Measurements from ENCODE around the gene EARS2. TPM values are rescaled to one million over a fixed set of nuclear protein-coding genes. Genes with fewer than 3 reads are reported as not detected.

EARS2 gene
- 47.9 to 55.9 TPM (median 53.5 TPM) in 3 replicates for total RNA-seq (2021)
- Bru-seq, nascent RNA: percentile 70 among the genes with signal in this experiment
- long read RNA-seq, experiment 1, transcript EARS2-201 (9 exons, 3,961 nt): major isoform, 170 of 221 reads
- long read RNA-seq, experiment 1, transcript EARS2-207 (10 exons, 3,840 nt): minor isoform, 5 of 221 reads
- long read RNA-seq, experiment 1, partial matches to known transcripts: 22 of 221 reads
- long read RNA-seq, experiment 1, other reads (novel, unspliced or antisense): 23 of 221 reads
- long read RNA-seq, experiment 2, transcript EARS2-212 (1 exons, 599 nt): minor isoform, 12 of 77 reads
- long read RNA-seq, experiment 2, transcript EARS2-201 (9 exons, 3,961 nt): major isoform, 29 of 77 reads
- long read RNA-seq, experiment 2, partial matches to known transcripts: 16 of 77 reads
- long read RNA-seq, experiment 2, other reads (novel, unspliced or antisense): 19 of 77 reads
- long read RNA-seq, experiment 3, transcript EARS2-201 (9 exons, 3,961 nt): major isoform, 7 of 11 reads
- long read RNA-seq, experiment 3, partial matches to known transcripts: 1 of 11 reads
- long read RNA-seq, experiment 3, other reads (novel, unspliced or antisense): 2 of 11 reads

DNA sequence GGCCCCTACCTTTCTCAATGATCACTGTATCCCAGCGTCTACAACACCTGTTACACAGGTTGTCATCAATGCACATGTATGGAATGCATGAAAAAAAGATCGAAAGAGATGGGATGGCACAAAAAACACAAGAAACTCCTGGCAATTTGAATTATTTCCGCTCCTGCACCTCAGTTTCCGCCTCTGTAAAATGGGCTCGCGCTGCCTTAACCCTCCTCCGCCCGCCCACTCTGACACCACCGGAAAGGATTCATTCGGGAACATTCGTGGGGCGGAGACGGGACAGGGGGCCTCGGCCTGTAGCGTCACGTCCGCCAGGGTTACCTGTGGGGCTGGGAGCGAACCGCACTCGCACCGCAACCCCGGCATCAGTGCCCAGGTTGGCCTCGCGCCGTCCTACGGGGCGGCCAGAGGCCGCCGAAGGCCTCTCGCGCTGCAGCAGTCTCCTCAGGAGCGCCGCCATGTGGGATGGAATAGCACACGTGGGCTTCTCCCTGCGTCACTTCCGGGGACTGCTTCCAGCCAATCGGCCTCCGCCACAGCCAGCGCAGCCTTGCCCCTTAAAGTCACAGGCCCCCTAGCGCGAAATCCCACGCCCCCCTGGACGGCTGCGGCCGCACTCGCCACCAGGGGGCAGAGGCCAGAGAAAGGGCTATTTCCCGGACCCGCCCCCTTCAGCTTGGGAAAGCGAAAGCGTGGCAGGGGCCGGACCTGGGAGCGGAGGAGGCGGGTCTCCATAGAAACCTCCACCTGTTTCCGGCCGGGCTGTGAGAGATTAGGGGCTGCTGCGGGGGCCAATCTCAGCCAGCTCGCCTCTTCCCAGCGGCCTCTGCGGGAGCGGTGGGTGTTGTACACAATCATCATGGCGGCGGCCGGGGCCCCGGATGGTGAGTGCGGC is at the start of gene EARS2, which contains the start of gene UBFD1:
Gene EARS2, minus strand, starts transcription at position 470 of the 898 bp plus-strand sequence. Its CDS starts 7 bp downstream, at position 463.
Gene UBFD1, plus strand, starts transcription at position 847 of the 898 bp plus-strand sequence. Its CDS starts 16 bp downstream, at position 863.
- POLR2A ChIA-PET: interaction anchor here (0.6 to 1.8 kb wide), 5 partner anchors 39 to 104 kb away, joined by 3 to 7 read pairs (median 4); partner anchors contain the start of genes COG7, DCTN5, GGA2 and NDUFAB1
- TF ChIP-seq SP1 (CRISPR knock-in tag; conservative IDR thresholded peaks at IDR 0.05) (peak; percentile 93), ZBTB21 (CRISPR knock-in tag; IDR thresholded peaks at IDR 0.05; ENCODE audit: borderline replicate concordance) (no peak), GABPB1 (CRISPR knock-in tag; IDR thresholded peaks at IDR 0.05) (peak; percentile 91), TCF7 (CRISPR knock-in tag; IDR thresholded peaks at IDR 0.05; ENCODE audit: low read depth) (0 out of 2 replicates have a peak, but pooled peaks have one; percentile 35), IRF2 (CRISPR knock-in tag; IDR thresholded peaks at IDR 0.05; ENCODE audit: borderline replicate concordance, low read depth) (no peak), SMAD3 (CRISPR knock-in tag; IDR thresholded peaks at IDR 0.05; ENCODE audit: borderline replicate concordance) (no peak), RELA (CRISPR knock-in tag; IDR thresholded peaks at IDR 0.05; ENCODE audit: borderline replicate concordance) (no peak), JAZF1 (CRISPR knock-in tag; IDR thresholded peaks at IDR 0.05) (no peak), ZNF423 (CRISPR knock-in tag; IDR thresholded peaks at IDR 0.05) (peak; percentile 100), ETV6 (CRISPR knock-in tag; IDR thresholded peaks at IDR 0.05) (peak; percentile 94), ATF1 (CRISPR knock-in tag; IDR thresholded peaks at IDR 0.05) (no peak), NR2C2 (CRISPR knock-in tag; IDR thresholded peaks at IDR 0.05) (0 out of 2 replicates have a peak, but pooled peaks have one; percentile 51), ZNF263 (CRISPR knock-in tag; IDR thresholded peaks at IDR 0.05; ENCODE audit: low read depth) (no peak), NR1H2 (CRISPR knock-in tag; IDR thresholded peaks at IDR 0.05) (no peak), NFATC4 (CRISPR knock-in tag; IDR thresholded peaks at IDR 0.05) (0 out of 2 replicates have a peak, but pooled peaks have one; percentile 32), TEAD4 (CRISPR knock-in tag; IDR thresholded peaks at IDR 0.05) (0 out of 2 replicates have a peak, but pooled peaks have one; percentile 52), NR3C1 (CRISPR knock-in tag; conservative IDR thresholded peaks at IDR 0.05; ENCODE audit: low read depth) (no peak), ZNF317 (CRISPR knock-in tag; IDR thresholded peaks at IDR 0.05; ENCODE audit: borderline replicate concordance, low read depth) (no peak)
- TF ChIP-seq, protein P1, sequence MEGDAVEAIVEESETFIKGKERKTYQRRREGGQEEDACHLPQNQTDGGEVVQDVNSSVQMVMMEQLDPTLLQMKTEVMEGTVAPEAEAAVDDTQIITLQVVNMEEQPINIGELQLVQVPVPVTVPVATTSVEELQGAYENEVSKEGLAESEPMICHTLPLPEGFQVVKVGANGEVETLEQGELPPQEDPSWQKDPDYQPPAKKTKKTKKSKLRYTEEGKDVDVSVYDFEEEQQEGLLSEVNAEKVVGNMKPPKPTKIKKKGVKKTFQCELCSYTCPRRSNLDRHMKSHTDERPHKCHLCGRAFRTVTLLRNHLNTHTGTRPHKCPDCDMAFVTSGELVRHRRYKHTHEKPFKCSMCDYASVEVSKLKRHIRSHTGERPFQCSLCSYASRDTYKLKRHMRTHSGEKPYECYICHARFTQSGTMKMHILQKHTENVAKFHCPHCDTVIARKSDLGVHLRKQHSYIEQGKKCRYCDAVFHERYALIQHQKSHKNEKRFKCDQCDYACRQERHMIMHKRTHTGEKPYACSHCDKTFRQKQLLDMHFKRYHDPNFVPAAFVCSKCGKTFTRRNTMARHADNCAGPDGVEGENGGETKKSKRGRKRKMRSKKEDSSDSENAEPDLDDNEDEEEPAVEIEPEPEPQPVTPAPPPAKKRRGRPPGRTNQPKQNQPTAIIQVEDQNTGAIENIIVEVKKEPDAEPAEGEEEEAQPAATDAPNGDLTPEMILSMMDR (IDR thresholded peaks at IDR 0.05): peak; percentile 78
- TF ChIP-seq, protein P2, sequence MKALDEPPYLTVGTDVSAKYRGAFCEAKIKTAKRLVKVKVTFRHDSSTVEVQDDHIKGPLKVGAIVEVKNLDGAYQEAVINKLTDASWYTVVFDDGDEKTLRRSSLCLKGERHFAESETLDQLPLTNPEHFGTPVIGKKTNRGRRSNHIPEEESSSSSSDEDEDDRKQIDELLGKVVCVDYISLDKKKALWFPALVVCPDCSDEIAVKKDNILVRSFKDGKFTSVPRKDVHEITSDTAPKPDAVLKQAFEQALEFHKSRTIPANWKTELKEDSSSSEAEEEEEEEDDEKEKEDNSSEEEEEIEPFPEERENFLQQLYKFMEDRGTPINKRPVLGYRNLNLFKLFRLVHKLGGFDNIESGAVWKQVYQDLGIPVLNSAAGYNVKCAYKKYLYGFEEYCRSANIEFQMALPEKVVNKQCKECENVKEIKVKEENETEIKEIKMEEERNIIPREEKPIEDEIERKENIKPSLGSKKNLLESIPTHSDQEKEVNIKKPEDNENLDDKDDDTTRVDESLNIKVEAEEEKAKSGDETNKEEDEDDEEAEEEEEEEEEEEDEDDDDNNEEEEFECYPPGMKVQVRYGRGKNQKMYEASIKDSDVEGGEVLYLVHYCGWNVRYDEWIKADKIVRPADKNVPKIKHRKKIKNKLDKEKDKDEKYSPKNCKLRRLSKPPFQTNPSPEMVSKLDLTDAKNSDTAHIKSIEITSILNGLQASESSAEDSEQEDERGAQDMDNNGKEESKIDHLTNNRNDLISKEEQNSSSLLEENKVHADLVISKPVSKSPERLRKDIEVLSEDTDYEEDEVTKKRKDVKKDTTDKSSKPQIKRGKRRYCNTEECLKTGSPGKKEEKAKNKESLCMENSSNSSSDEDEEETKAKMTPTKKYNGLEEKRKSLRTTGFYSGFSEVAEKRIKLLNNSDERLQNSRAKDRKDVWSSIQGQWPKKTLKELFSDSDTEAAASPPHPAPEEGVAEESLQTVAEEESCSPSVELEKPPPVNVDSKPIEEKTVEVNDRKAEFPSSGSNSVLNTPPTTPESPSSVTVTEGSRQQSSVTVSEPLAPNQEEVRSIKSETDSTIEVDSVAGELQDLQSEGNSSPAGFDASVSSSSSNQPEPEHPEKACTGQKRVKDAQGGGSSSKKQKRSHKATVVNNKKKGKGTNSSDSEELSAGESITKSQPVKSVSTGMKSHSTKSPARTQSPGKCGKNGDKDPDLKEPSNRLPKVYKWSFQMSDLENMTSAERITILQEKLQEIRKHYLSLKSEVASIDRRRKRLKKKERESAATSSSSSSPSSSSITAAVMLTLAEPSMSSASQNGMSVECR (CRISPR knock-in tag; IDR thresholded peaks at IDR 0.05; ENCODE audit: borderline replicate concordance): peak; percentile 37; the same call in 1 of the 2 replicates
- TF ChIP-seq, protein P3, sequence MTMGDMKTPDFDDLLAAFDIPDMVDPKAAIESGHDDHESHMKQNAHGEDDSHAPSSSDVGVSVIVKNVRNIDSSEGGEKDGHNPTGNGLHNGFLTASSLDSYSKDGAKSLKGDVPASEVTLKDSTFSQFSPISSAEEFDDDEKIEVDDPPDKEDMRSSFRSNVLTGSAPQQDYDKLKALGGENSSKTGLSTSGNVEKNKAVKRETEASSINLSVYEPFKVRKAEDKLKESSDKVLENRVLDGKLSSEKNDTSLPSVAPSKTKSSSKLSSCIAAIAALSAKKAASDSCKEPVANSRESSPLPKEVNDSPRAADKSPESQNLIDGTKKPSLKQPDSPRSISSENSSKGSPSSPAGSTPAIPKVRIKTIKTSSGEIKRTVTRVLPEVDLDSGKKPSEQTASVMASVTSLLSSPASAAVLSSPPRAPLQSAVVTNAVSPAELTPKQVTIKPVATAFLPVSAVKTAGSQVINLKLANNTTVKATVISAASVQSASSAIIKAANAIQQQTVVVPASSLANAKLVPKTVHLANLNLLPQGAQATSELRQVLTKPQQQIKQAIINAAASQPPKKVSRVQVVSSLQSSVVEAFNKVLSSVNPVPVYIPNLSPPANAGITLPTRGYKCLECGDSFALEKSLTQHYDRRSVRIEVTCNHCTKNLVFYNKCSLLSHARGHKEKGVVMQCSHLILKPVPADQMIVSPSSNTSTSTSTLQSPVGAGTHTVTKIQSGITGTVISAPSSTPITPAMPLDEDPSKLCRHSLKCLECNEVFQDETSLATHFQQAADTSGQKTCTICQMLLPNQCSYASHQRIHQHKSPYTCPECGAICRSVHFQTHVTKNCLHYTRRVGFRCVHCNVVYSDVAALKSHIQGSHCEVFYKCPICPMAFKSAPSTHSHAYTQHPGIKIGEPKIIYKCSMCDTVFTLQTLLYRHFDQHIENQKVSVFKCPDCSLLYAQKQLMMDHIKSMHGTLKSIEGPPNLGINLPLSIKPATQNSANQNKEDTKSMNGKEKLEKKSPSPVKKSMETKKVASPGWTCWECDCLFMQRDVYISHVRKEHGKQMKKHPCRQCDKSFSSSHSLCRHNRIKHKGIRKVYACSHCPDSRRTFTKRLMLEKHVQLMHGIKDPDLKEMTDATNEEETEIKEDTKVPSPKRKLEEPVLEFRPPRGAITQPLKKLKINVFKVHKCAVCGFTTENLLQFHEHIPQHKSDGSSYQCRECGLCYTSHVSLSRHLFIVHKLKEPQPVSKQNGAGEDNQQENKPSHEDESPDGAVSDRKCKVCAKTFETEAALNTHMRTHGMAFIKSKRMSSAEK (CRISPR knock-in tag; IDR thresholded peaks at IDR 0.05; ENCODE audit: borderline replicate concordance): no peak
- TF ChIP-seq, protein P4, sequence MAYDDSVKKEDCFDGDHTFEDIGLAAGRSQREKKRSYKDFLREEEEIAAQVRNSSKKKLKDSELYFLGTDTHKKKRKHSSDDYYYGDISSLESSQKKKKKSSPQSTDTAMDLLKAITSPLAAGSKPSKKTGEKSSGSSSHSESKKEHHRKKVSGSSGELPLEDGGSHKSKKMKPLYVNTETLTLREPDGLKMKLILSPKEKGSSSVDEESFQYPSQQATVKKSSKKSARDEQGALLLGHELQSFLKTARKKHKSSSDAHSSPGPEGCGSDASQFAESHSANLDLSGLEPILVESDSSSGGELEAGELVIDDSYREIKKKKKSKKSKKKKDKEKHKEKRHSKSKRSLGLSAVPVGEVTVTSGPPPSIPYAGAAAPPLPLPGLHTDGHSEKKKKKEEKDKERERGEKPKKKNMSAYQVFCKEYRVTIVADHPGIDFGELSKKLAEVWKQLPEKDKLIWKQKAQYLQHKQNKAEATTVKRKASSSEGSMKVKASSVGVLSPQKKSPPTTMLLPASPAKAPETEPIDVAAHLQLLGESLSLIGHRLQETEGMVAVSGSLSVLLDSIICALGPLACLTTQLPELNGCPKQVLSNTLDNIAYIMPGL (CRISPR knock-in tag; IDR thresholded peaks at IDR 0.05): no peak; the same call in 1 of the 2 replicates

More for the DNA sequence above, at the start of gene EARS2, which contains the start of gene UBFD1:
- DNase-seq (ENCODE audit: low spot score) (peak; percentile 98), ATAC-seq (peak; percentile 95)
- CTCF ChIA-PET: interaction anchor here (0.6 to 2.3 kb wide), 14 partner anchors 12 to 488 kb away, joined by 3 to 22 read pairs (median 4); partner anchors contain the start of genes DCTN5 and NDUFAB1
- Mint-ChIP-seq H3K27me3 (ENCODE audit: low read depth) (no peaks in the 10 kb centered on the region), H3K36me3 (peaks cover 35% of the 10 kb centered on the region), H3K9me3 (no peaks in the 10 kb centered on the region), H3K4me1 (peaks cover 18% of the 10 kb centered on the region), H3K27ac (peak within 1 kb of the TSS; percentile 85), H3K4me3 (peak within 1 kb of the TSS; percentile 90)

All from WTC11 (cell line).